NB4 (cell line): Measurements from ENCODE around the gene RHOH.
A peak's percentile ranks its signal among the peaks of the same experiment; 100 is the strongest.

ENCODE experiments used
- DNase-seq: peaks from one replicate; pipeline ENCODE4 v3.0.0; 2010; ENCODE audit warnings: low read depth
- H3K4me3 ChIP-seq: one replicate; pipeline ENCODE4 v1.5.1; 2011; ENCODE audit warnings: mild to moderate bottlenecking, low read depth, low read length, moderate library complexity
- MYC ChIP-seq: IDR thresholded peaks from 2 replicates; pipeline ENCODE4 v1.6.1; 2011; ENCODE audit warnings: low read depth, low read length
- POLR2A ChIP-seq: IDR thresholded peaks from 2 replicates; pipeline ENCODE4 v1.6.1; 2011; ENCODE audit warnings: mild to moderate bottlenecking; ENCODE audit not compliant: insufficient read length; ENCODE audit errors: extremely low read depth
- TF ChIP-seq, protein P1 (sequence below): IDR thresholded peaks from one replicate; pipeline ENCODE4 v1.5.1; 2012; ENCODE audit warnings: low read depth, low read length
- TF ChIP-seq, protein P2 (sequence below): IDR thresholded peaks from 2 replicates; pipeline ENCODE4 v1.6.1; 2011; ENCODE audit warnings: low read depth, low read length

The RHOH gene

DNA sequence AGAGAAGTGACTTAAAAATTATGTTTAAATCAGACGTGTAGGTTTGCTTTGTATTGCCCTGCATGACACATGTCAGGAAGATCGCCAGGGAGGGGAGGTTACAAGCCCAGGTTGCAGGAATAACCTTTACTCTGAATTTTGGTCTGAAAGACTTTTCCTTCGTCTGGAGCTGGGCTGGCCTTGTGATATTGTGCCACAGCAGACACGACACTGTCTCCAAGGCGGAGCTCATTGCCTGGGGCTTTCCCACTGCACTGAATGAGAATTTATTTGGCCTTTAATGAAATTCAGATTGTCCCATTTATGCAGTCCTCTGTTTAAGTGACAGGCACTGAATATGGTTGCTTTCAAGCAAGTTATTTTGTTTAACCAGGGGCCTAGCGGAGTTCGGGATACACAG is 45.1 kb downstream of the RHOH start:
- no peak for DNase-seq
- TF ChIP-seq MYC = no peak
- TF ChIP-seq, protein P1, sequence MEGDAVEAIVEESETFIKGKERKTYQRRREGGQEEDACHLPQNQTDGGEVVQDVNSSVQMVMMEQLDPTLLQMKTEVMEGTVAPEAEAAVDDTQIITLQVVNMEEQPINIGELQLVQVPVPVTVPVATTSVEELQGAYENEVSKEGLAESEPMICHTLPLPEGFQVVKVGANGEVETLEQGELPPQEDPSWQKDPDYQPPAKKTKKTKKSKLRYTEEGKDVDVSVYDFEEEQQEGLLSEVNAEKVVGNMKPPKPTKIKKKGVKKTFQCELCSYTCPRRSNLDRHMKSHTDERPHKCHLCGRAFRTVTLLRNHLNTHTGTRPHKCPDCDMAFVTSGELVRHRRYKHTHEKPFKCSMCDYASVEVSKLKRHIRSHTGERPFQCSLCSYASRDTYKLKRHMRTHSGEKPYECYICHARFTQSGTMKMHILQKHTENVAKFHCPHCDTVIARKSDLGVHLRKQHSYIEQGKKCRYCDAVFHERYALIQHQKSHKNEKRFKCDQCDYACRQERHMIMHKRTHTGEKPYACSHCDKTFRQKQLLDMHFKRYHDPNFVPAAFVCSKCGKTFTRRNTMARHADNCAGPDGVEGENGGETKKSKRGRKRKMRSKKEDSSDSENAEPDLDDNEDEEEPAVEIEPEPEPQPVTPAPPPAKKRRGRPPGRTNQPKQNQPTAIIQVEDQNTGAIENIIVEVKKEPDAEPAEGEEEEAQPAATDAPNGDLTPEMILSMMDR = no peak
- no peak for TF ChIP-seq POLR2A
- peak overlapping the region; percentile 22 for H3K4me3 ChIP-seq

DNA sequence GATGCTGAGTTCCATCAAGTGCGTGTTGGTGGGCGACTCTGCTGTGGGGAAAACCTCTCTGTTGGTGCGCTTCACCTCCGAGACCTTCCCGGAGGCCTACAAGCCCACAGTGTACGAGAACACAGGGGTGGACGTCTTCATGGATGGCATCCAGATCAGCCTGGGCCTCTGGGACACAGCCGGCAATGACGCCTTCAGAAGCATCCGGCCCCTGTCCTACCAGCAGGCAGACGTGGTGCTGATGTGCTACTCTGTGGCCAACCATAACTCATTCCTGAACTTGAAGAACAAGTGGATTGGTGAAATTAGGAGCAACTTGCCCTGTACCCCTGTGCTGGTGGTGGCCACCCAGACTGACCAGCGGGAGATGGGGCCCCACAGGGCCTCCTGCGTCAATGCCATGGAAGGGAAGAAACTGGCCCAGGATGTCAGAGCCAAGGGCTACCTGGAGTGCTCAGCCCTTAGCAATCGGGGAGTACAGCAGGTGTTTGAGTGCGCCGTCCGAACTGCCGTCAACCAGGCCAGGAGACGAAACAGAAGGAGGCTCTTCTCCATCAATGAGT is 46.6 kb downstream of the RHOH start:
- no peak overlapping the region for H3K4me3 ChIP-seq
- no peak for TF ChIP-seq MYC
- TF ChIP-seq, protein P2, sequence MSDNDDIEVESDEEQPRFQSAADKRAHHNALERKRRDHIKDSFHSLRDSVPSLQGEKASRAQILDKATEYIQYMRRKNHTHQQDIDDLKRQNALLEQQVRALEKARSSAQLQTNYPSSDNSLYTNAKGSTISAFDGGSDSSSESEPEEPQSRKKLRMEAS = no peak
- TF ChIP-seq, protein P1 = no peak
- no peak for TF ChIP-seq POLR2A
- no peak for DNase-seq

DNA sequence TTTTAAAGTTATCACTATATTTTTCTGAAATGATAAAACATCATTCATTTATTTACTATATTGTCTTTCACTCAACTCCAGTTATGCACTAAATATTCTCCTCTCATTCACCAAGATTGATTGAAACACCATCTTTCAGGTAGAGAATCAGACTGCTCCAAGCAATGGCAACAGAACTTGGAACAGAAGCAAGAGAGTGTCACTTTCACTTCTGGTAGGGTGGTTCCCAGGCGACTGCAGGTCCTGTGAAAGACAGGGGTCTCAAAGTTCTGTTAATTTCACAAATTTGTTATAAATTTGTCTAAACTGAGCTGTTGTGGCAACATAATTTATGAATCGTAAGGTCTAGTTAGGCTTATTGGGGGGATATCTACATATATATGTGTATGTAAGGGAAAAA is 47.8 kb downstream of the RHOH start:
- TF ChIP-seq, protein P2 = no peak
- TF ChIP-seq POLR2A (no peak), MYC (no peak)
- TF ChIP-seq, protein P1 = no peak
- H3K4me3 ChIP-seq = no peak overlapping the region
- no peak for DNase-seq

DNA sequence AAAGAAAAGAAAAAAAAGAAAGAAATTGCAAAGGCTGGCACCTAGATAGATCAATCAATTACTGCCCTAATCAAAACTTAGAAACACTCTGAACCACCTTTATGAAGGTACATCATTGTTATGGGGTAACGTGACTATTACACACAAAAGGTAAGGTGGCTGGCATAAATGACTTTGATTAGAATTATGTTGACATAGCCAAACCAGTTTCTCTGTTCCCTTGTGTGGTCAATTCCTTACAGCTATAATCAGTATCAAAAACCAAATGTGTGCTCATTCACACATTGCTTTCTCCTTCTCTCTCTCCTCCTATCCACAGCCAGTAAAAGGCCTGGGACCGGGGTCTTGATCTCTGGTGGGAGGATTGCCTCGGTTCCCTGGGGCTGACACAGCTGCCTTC is 48.7 kb downstream of the RHOH start:
- no peak overlapping the region for H3K4me3 ChIP-seq
- TF ChIP-seq, protein P2 = no peak
- TF ChIP-seq MYC = no peak
- TF ChIP-seq, protein P1 = no peak
- no peak for DNase-seq

DNA sequence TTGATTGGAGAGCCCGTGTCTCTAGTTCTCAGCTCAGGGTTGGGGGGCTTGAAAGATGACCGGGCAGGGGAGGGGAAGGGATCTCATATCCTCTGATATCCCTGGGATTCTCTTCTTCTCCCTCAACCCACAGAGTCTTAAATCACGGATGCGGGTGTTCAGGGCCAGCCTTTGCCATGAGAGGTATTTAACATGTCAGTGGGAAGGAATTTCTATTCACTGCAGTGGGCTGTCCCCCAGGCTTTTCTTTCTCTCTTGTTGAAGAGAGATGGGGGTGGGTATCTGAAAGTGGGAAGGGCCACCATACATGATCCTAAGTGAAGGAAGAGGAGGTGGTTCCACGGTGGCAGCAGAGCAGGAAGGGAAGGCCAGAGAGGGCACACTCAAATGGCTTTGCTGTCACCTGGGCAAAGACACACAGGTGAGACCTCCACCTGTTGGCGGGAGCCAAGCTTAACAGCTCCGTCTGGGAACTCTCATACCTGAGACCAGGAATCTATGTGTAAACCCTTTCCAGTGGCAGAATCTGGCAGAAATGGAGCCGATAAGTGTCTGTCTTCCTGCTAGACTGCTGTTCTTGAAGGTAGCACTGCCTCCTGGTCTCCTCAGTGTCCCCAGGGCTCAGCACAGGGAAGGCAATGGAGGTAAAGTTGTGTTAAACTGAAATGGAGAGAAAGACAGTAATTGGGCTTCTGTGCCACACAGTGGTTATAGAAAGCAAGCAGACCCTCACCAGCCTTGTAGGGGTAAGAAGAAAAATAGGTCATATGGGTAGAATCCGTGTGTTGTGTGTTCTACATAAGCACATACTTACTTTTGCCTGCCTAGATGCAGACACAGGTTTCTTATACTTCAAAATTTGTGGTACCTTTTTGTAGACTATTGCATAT is 49.4 kb downstream of the RHOH start:
- H3K4me3 ChIP-seq = no peak overlapping the region
- no peak for DNase-seq
- TF ChIP-seq, protein P1 = no peak
- TF ChIP-seq POLR2A (no peak), MYC (no peak)
- TF ChIP-seq, protein P2 = no peak
